Measurements from ENCODE around the gene SUCLG2. TPM values are rescaled to one million over a fixed set of nuclear protein-coding genes. Genes with fewer than 3 reads are reported as not detected.

SUCLG2 gene
- total and polyA plus RNA-seq, 10 of the 15 experiments (the other 5 are each of a cell fraction or from before 2014, with no cell fraction given), result 17.8 to 50.9 (median 37.2) TPM

DNA sequence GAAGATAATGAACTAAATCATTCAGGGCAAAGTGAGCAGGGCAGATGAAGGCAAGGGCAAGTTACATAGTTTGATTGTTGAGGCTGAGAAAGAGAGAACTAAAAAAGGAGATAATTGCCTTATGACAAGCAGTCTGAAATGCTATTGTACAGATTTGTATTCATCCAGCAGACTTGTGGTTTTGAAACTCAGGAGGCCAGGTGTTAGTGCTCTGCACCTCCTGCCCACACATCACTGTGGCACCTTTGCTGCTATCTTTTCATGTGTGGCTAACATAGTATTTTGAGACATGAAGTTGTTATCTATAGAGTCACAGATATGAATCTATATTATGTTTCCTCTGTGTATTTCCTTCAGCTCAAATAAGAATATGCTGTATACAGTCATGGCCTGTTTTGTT is 24.3 kb upstream of the SUCLG2 start (continued):
- TF ChIP-seq, protein P1, sequence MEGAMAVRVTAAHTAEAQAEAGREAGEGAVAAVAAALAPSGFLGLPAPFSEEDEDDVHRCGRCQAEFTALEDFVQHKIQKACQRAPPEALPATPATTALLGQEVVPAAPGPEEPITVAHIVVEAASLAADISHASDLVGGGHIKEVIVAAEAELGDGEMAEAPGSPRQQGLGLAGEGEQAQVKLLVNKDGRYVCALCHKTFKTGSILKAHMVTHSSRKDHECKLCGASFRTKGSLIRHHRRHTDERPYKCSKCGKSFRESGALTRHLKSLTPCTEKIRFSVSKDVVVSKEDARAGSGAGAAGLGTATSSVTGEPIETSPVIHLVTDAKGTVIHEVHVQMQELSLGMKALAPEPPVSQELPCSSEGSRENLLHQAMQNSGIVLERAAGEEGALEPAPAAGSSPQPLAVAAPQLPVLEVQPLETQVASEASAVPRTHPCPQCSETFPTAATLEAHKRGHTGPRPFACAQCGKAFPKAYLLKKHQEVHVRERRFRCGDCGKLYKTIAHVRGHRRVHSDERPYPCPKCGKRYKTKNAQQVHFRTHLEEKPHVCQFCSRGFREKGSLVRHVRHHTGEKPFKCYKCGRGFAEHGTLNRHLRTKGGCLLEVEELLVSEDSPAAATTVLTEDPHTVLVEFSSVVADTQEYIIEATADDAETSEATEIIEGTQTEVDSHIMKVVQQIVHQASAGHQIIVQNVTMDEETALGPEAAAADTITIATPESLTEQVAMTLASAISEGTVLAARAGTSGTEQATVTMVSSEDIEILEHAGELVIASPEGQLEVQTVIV (IDR thresholded peaks at IDR 0.05; ENCODE audit: borderline replicate concordance, partially characterized antibody), result no peak
- TF ChIP-seq, protein P2, sequence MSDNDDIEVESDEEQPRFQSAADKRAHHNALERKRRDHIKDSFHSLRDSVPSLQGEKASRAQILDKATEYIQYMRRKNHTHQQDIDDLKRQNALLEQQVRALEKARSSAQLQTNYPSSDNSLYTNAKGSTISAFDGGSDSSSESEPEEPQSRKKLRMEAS (IDR thresholded peaks at IDR 0.05; ENCODE audit: low read depth, low read length), result no peak
- TF ChIP-seq MYB (IDR thresholded peaks at IDR 0.05; ENCODE audit: borderline replicate concordance, low read depth, low read length), result no peak
- TF ChIP-seq, protein P3, sequence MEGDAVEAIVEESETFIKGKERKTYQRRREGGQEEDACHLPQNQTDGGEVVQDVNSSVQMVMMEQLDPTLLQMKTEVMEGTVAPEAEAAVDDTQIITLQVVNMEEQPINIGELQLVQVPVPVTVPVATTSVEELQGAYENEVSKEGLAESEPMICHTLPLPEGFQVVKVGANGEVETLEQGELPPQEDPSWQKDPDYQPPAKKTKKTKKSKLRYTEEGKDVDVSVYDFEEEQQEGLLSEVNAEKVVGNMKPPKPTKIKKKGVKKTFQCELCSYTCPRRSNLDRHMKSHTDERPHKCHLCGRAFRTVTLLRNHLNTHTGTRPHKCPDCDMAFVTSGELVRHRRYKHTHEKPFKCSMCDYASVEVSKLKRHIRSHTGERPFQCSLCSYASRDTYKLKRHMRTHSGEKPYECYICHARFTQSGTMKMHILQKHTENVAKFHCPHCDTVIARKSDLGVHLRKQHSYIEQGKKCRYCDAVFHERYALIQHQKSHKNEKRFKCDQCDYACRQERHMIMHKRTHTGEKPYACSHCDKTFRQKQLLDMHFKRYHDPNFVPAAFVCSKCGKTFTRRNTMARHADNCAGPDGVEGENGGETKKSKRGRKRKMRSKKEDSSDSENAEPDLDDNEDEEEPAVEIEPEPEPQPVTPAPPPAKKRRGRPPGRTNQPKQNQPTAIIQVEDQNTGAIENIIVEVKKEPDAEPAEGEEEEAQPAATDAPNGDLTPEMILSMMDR (IDR thresholded peaks at IDR 0.05 in 2 of 3, conservative IDR thresholded peaks at IDR 0.05 in 1 of 3; ENCODE audit: control insufficient read depth in 2 of 3, extremely low read depth in 1 of 3, insufficient read depth in 1 of 3, low read depth in 3 of 3, low read length in 3 of 3), result no peak
- TF ChIP-seq, protein P4, sequence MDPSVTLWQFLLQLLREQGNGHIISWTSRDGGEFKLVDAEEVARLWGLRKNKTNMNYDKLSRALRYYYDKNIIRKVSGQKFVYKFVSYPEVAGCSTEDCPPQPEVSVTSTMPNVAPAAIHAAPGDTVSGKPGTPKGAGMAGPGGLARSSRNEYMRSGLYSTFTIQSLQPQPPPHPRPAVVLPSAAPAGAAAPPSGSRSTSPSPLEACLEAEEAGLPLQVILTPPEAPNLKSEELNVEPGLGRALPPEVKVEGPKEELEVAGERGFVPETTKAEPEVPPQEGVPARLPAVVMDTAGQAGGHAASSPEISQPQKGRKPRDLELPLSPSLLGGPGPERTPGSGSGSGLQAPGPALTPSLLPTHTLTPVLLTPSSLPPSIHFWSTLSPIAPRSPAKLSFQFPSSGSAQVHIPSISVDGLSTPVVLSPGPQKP (IDR thresholded peaks at IDR 0.05; ENCODE audit: low read depth, low read length), result no peak
- no peak for TF ChIP-seq NFIC (IDR thresholded peaks at IDR 0.05; ENCODE audit: low read depth, low read length)
- TF ChIP-seq ZNF622 (IDR thresholded peaks at IDR 0.05), result no peak
- TF ChIP-seq, protein P5, sequence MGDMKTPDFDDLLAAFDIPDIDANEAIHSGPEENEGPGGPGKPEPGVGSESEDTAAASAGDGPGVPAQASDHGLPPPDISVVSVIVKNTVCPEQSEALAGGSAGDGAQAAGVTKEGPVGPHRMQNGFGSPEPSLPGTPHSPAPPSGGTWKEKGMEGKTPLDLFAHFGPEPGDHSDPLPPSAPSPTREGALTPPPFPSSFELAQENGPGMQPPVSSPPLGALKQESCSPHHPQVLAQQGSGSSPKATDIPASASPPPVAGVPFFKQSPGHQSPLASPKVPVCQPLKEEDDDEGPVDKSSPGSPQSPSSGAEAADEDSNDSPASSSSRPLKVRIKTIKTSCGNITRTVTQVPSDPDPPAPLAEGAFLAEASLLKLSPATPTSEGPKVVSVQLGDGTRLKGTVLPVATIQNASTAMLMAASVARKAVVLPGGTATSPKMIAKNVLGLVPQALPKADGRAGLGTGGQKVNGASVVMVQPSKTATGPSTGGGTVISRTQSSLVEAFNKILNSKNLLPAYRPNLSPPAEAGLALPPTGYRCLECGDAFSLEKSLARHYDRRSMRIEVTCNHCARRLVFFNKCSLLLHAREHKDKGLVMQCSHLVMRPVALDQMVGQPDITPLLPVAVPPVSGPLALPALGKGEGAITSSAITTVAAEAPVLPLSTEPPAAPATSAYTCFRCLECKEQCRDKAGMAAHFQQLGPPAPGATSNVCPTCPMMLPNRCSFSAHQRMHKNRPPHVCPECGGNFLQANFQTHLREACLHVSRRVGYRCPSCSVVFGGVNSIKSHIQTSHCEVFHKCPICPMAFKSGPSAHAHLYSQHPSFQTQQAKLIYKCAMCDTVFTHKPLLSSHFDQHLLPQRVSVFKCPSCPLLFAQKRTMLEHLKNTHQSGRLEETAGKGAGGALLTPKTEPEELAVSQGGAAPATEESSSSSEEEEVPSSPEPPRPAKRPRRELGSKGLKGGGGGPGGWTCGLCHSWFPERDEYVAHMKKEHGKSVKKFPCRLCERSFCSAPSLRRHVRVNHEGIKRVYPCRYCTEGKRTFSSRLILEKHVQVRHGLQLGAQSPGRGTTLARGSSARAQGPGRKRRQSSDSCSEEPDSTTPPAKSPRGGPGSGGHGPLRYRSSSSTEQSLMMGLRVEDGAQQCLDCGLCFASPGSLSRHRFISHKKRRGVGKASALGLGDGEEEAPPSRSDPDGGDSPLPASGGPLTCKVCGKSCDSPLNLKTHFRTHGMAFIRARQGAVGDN (IDR thresholded peaks at IDR 0.05), result no peak
- no peak for TF ChIP-seq PAX8 (IDR thresholded peaks at IDR 0.05)
- TF ChIP-seq RUNX3 (IDR thresholded peaks at IDR 0.05; ENCODE audit: low read length), result peak; percentile 62
- TF ChIP-seq MEF2B (IDR thresholded peaks at IDR 0.05; ENCODE audit: partially characterized antibody, poor library complexity, severe bottlenecking), result peak; percentile 44
- no peak for TF ChIP-seq RAD51 (IDR thresholded peaks at IDR 0.05)
- TF ChIP-seq NFXL1 (IDR thresholded peaks at IDR 0.05; ENCODE audit: borderline replicate concordance), result no peak
- TF ChIP-seq, protein P6, sequence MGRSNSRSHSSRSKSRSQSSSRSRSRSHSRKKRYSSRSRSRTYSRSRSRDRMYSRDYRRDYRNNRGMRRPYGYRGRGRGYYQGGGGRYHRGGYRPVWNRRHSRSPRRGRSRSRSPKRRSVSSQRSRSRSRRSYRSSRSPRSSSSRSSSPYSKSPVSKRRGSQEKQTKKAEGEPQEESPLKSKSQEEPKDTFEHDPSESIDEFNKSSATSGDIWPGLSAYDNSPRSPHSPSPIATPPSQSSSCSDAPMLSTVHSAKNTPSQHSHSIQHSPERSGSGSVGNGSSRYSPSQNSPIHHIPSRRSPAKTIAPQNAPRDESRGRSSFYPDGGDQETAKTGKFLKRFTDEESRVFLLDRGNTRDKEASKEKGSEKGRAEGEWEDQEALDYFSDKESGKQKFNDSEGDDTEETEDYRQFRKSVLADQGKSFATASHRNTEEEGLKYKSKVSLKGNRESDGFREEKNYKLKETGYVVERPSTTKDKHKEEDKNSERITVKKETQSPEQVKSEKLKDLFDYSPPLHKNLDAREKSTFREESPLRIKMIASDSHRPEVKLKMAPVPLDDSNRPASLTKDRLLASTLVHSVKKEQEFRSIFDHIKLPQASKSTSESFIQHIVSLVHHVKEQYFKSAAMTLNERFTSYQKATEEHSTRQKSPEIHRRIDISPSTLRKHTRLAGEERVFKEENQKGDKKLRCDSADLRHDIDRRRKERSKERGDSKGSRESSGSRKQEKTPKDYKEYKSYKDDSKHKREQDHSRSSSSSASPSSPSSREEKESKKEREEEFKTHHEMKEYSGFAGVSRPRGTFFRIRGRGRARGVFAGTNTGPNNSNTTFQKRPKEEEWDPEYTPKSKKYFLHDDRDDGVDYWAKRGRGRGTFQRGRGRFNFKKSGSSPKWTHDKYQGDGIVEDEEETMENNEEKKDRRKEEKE (IDR thresholded peaks at IDR 0.05), result no peak
- no peak for TF ChIP-seq STAT3 (IDR thresholded peaks at IDR 0.05; ENCODE audit: low read depth, low read length)
- TF ChIP-seq CHD2 (IDR thresholded peaks at IDR 0.05; ENCODE audit: borderline replicate concordance, low read depth, low read length), result peak; percentile 8; the same call in 1 of the 2 replicates
- no peak for TF ChIP-seq FOS (IDR thresholded peaks at IDR 0.05; ENCODE audit: borderline replicate concordance, extremely low read depth, insufficient read length)
- TF ChIP-seq ZSCAN29 (IDR thresholded peaks at IDR 0.05), result no peak
